HG03378 (cell line): ENCODE data around the gene MAD1L1.

Source experiments
- ATAC-seq: cut with Tn5 transposase; IDR thresholded peaks from one replicate; pipeline ENCODE4 v1.9.1; 2021; ENCODE audit warnings: mild to moderate bottlenecking, moderate library complexity; ENCODE audit not compliant: unreplicated experiment

The MAD1L1 gene

DNA sequence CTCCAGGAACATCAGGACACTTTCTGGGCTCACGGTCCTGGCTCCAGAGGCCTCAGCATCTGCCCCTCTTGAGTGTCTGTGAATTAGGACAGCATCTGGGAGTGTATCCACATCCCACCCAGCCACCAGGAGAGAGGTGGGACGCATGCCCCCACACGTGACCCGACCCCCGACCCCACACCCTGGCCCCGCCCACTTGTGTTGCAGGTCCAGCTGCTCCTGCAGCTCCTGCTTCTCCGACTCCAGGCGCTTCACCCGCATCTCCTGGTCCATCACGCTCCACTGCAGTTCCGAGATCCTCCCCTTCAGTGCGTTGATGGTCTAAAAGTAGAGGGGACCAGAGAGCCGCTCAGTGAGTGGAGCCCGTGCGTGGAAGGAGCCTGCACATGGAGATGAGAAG is 13.6 kb downstream of the MAD1L1 start:
- ATAC-seq: no peak

DNA sequence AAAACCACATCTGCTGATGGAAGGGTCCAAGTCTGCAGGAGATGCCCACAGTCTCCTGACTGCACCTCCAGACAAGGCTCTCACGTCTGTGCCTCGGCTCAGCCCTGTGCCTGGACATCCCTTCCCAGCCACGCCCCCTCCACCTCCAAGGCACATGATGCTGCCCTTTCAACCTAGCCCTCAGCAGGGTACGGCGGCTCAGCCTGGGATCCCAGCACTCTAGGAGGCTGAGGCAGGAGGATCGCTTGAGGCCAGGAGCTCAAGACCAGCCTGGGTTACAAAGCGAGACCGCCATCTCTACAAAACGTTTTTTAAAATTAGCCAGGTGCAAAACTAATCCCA is 14.3 kb downstream of the MAD1L1 start:
- no peak for ATAC-seq

DNA sequence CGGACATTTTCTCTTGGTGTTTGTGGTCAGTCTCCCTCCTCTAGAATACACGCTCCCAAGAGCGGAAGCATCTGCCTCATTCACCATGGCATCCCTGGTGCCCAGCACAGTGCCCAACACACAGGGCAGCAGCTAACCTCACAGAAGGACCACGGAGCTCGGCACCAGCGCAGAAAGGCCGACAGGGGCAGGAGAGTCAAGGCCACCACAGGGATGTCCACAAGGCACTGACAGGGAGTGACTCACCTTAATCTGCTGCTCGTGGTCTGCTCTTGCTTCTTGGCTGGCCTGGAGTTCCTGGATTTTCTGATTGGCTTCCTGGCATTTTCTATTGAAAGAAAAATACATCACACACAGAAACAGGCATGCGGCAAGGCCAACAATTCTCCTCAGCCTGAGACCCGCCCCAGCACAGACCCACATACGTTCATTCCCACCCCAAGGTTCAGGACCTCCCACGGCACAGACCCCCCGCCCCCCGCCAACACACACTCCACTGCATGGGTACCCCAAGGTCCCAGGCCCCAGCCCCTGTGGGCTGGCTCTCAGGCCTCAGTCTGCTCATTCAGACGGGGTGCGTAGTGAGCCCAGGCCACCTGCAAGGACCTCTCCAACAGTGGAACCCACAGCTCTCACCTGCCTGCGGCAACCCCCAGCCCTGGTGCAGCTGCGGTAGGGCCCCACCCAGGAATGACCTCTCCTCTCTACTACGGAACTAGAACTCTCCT is 14.9 kb downstream of the MAD1L1 start:
- no peak for ATAC-seq

DNA sequence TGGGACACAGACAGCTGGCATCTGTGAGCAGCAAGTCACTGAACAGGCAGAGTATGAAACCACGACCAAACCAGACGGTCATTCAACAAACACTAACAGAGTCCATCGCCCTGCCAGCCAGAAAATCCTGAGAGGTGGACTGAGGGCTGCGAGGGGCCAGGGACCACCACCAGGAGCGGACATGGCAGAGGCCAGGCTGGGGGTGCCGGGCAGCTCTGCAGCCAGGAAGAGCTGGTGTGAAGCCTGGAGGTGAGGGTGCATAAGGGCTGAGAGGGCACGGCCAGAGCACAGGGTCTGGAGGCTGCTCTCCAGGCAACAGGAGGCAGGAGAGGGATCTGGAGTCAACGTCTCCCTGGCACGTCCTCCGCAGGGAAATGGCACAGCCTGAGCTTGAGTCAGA is 15.5 kb downstream of the MAD1L1 start:
- ATAC-seq: no peak

DNA sequence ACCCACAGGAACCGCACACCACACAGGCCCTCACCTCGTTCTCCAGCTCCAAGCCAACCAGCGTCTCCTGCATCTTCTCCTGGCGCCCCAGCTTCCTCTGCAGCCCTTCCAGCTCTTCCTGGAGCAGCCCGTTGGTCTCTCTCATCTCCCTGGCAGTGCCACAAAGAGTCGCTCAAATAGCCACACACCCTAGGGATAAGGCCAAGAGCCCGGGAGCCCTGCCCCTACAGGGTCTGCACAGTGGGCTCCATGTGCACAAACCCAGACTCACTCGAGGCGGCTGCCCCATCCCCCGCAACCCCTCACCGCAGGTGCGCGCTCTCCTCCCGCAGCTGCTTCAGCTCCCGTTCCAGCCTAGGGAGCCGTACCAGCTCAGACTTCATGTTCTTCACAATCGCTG is 16.9 kb downstream of the MAD1L1 start:
- ATAC-seq: no peak

DNA sequence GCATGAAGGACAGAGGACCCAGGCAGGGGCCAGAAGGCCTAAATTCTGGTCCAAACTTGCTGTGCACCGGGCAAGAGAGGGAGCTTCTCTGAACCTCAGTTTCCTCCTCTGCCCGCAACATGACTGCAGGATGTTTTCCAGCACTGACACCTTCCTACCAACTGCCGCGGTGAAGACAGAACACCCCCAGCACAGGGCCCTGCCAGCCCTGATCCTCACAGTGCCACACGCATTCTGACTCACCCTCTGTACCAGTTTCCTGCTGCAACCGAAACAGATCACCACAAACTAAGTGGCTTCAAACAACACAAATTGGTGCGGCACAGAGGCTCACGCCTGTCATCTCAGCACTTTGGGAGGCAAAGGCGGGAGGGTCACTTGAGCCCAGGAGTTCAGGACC is 18.1 kb downstream of the MAD1L1 start:
- no peak for ATAC-seq

DNA sequence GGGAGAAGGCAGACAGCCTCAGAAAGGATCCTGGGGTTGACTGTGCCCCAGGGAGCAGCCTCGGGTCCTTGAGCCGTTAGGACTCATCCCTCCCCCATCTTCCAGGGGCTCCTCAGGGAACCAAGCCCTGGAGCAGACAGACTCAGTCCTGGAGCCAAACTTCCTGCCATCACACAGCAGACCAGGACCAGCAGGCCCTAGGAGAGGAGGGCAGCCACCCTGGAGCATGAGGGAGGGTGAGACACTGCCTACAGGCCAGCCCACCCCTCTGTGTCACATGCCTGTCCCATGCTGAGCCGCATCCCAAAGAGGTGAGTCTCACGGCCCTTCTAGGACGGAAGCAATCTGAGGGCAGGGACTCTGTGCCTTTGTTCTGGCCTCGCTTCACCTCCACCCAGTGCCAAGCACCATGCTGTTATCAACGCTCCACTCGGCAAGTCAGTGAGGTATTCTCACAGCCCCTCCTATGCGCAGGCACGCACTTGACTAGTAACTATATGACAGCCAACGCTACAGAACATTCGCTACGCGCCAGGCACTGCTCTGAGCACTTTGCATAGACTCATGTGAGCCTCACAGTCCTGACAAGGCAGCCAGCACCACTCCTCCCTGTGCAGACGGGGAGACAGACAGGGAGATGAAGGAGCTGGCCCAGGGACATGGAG is 19.1 kb downstream of the MAD1L1 start:
- no peak for ATAC-seq

DNA sequence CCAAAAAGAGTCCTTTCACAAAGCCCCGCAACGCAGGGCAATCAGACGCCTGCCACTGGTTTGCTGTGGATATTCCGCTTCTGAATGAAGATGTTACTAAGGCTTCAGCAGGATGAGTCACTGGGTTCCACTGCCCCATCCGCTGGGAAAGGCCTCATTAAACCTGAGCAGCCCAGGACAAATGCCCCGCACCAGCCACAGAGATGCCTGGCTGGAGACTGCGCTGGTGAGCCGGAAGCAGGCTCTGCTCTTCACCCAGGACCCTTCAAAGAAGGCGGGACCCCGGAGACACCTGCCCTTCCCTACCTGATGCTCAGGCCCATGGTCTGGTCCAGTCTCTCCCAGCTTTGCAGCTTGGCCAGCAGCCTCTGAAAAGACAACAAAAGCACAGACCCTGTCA is 19.8 kb downstream of the MAD1L1 start:
- no peak for ATAC-seq

DNA sequence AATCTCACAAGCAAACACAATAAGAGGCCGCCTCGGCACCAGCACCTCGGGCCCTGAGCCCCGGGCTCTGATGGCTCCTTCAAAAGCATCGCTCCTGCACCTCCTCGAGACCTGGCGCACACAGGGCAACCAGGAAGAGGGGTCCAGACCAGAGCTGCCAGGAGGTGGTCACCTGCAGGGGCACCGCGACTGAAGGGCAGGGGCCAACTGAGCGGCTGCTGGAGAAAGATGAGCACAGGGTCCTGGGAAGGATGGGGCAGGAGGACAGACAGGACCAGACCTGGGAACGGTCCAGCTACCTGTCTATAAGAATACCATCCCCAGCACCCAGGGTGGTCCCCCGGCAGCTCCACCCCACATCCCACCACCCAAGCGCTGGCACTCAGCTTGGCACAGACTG is 20.8 kb downstream of the MAD1L1 start:
- no peak for ATAC-seq

DNA sequence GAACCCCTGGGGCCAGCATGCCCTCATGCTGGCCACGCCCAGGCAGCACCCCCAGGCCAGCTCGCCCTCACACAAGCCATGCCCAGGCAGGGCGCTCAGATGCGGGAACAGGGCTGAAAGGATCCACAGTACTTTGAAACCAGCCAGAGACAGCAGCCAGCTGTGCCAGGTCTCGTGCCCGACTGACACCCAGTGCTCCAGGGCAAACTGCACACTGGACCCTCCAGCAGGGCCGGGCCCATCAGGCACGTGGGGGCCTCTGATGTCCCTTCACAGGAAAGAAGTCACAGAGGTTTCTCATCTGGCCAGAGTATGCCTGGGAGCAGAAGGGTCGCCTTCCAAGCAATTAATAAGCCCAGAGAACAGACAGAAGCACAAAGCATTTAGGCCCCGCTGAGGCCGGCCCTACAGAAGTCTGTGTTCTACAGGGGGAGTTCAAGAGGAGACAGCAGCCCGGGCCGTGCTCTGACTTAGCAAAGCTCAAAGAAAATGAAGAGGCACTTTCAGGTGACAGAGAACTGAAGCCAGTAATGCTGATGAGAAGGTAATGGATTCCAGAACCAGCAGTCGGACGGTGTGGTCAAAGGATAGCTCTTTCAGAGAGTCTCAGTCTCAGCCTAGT is 21.4 kb downstream of the MAD1L1 start:
- ATAC-seq: no peak

DNA sequence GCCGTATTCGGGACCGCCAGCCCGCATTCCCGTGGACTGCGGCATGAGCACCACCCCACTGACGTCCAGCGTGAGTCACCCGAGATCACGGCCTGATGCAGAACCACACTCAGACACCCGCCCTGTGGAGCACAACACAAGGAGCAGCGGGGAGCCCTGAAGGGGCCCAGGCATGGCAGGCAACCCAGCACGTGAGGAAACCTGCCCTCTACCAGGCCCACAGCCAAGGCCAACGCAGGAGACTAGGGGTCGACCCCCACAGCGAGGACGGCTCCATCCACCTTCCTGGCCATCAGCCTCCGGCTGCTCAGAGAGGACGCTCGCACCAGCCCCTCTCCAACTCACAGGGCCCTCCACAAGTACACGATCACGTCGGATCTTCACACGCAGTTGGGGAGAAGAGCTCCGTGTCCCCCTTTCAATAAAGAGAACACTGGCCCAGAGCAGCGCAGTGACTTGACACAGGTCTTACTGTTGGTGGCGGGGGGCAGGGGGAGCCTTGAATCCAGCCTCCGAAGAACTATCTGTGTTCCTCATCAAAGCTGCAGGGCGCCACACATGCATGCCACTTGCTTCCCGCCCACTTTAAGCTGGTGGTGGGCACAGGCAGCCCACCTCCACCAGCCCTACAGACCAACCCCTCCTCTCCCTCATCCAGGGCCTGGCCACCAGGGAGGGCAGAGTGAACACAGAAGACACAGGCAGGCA is 22.0 kb downstream of the MAD1L1 start:
- no peak for ATAC-seq

DNA sequence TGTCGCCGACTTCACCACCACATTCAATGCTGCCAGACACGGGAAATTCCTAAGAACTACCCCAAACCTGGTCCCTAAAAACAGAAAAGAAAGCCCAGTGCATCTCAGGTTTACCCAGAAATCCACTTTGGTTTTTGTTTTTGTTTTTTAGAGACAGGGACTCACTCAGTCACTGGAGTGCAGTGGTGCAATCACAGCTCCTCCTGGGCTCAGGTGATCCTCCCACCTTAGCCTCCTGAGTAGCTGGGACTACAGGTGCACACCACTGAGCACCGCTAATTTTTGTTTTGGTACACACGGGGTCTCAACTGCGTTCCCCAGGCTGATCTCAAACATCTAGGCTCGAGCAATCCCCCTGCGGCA is 22.8 kb downstream of the MAD1L1 start:
- no peak for ATAC-seq

DNA sequence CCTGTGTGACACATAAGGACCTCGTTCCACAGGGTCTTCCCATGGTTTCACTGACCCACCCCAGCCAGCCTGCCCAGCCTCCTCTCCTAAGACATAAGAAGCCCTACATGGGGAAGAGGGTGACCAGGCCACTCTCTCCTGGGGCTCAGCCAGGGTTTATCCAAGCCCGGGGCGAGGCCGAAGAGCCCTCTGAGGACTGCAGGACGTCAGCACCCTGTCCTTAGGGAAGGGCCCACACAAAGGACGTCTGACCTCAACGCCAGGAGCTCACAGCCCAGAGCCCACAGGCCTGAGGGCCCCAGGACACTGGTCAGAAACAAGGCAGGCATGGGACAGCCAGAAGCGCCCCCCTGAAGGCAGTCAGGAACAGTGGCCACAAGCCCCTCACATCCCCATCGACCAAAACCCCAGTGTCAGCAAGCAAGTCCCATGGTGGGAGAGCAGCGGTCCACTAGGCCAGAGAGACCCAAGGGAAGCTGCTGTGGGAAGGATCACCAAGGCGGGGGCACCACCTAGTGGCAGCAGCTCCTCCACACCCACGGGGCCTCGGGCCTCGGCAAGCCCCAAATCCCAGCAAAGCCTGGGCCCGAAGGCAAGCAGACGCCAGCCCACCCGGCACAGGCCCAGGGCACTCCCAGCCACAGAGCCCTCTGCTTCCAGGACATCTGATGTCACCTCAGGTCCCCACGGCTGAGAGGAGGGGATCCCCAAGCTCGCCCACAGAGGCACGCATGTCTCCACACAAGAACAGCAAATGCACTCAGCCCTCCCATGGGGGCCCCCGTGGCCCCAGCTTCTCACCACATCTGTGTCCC is 23.4 kb downstream of the MAD1L1 start:
- ATAC-seq: no peak

DNA sequence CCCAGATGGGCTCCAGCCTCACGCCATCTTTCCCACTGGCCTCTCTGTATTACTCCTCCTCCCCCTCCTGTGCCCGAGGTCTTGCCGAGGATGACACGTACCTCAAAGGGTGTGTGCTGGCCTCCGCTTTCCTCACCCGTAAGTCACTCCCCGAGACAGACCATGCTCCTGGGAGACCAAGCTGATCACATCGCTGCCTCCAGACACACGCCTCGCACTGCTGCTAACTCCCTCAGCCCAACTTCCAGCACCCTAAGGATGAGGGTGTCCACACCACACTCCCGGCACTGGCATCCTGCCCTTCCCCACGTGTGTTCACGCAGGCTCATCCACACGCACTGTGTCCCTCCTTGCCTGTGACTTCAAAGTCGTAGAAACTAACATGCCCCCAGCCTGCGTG is 24.0 kb downstream of the MAD1L1 start:
- no peak for ATAC-seq

DNA sequence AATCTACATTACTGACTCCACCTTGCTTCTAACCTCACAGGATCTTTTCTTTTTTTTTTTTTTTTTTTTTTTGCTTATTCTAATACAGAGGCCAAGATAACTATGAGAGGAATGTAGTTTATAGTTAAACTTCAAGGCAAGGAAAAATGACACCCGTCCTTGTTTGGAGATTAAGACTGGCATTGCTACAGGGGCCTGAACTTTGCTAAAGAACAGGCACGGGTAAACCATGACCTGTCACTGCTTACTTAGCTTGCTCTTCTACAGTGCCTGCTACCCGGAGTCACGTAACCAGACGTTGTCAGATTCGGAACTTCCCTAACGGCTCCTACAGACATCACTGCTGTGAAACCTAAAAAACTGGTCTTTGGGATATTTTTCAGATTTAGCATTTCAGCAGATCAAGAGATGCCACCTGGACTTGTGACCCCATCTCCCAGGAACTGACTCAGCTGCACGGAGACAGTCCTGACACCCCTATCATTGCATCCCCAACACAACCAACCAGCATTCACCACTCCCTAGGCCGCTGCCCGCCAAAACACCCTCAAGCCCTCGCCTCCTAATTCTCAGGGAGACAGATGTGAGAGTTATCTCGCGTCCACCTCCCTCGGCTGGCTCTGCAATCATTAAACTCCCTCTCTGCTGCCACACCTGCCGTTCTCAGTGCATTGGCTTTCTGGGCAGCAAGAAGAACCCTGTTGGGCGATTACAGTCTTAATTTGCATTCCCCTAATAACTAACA is 27.5 kb downstream of the MAD1L1 start:
- ATAC-seq: no peak

DNA sequence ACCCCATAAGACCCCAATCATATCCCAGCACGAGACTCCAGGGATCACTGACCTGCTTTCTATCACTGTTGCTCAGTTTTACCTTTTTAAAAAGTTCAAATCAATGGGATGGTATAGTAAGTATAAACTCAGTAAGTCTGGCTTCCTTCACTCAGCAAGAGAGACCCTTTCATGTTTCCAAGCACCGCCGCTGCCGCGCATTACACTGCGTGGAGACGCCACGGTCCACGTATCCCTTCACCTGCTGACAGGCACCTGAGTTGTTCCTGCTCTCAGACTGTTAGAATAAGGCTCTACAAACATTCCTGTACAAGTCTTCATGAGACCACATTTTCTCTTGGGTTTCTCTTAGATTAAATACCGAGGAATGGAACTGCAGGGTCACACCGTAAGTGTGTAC is 28.3 kb downstream of the MAD1L1 start:
- ATAC-seq: no peak

DNA sequence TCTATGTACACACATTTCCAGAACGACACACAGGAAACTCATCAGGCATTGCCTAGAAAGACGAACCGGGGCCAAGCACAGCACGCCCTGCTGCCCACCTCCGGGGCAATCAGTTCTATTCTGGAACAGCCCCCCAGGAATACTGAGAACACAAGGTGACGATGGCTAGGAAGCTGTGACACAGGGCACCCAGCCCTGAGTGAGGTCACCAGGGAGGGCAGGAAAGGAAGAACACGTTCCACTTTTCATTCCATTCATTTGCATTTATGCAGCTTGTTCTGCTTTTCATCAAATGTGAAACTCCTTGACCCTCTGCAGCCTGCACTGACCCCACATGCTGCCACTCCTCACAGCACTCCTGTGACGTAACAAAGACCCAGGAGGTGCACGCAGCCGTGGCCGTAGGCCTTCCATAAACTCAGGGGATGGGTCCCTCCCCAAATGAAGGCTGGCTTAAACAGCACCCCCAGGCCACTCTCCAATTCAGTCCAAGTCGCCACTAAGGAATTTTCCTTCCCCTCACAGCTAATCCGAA is 28.9 kb downstream of the MAD1L1 start:
- ATAC-seq: no peak

DNA sequence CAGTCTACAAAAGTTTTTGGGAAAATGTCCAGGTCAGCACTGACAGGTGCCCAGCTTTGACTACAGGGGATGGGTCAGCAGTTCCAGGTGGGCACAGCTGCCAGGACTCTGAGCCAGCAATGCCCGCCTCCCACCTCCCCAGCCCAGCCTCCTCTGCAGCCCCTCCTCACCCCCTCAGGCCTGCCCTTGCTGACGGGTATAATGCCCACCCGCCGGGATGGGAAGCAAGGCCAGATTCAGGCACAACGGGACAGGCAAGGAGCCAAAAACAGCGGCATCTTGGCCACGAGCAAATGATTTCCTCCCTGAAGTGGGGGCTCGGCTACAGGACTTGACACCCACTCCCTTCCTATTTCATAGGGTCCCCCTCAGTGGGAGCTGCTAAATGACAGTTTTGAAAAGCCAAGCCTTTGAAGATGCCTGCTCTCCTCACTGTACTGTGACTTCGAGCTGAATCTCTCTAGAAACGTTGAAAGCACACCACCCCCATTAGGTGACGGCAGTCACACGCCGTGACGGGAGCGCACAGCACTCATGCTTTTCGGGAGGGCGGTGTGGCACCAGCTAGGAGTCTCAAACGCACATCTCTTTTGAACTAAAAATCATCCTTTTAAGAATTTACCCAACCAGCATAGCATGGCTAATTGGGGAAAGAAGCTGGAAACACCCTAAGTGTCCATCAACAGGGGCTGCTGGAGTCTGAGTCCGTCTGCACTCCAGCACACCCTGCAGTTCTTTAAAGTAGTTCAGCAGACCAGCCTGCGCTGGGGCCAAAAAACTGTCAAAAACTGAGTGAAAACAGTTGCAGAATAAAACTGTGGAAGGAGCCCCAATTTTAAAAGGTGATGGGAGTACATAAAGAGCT is 29.6 kb downstream of the MAD1L1 start:
- ATAC-seq: no peak

DNA sequence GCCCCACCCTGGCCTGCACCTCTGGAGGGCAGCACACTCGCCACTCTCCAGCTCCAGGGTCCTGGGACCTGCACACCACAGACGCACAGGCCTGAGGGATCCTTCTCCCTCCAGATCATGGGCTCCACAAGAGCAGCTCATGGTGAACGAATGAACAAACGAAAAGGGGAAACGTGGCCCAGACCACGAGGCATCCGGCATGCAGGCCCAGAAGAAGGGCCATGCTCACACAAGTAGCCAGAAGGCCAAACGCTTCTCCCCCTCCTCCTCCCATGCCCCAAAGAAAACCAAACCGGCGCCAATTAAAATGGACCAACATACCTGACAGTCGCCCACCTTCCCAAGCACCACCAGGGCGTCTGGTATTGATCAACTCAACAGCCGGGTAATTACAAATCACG is 30.4 kb downstream of the MAD1L1 start:
- ATAC-seq: no peak
